Measurements from ENCODE around the gene PJVK.

The PJVK gene

DNA sequence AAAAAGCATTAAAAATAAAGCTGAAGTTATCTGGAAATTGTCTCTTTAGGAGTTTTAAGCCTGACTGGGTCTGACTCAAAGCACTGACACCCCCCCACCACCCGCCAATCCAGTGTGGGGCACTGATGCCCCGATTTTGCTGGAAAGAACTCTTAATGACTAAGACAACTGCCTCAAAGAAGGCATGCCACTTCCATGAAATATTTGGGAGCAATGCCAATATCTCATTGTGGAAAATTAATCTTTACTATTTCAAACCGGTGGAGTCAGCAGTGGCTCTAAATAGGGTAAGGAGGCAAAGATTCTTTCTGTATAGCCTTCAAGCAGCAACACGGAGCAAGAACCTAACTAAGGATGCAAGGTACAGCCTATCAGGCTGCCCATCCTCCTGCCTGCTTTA, 22.8 kb downstream of the PJVK start:
- DNase-seq (ENCODE audit: low spot score): no peak
- no peak for TF ChIP-seq CTCF (IDR thresholded peaks at IDR 0.05; ENCODE audit: borderline replicate concordance, control extremely low read depth, extremely low read depth, insufficient read depth, missing control alignments)
- in situ Hi-C loops (cut with MboI; ENCODE audit: low sequenced_read_pairs, unreplicated experiment): no loop called here

DNA sequence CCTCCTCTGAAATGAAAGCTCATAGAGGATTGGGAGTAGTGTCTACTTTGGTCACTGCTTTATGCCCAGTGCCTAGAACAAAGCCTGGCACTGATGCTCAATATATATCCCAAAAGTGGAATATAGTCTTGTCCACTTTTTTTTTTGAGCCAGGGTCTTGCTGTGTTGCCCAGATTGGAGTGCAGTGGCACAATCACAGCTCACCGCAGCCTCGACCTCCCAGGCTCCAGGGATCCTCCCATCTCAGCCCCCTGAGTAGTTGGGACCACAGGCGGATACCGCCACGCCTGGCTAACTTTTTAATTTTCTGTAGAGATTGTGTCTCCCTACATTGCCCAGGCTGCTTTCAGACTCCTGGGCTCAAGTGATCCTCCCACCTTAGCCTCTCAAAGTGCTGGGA, 23.4 kb downstream of the PJVK start:
- no peak for TF ChIP-seq CTCF (IDR thresholded peaks at IDR 0.05; ENCODE audit: borderline replicate concordance, control extremely low read depth, extremely low read depth, insufficient read depth, missing control alignments)
- no peak for DNase-seq (ENCODE audit: low spot score)
- in situ Hi-C loops (cut with MboI; ENCODE audit: low sequenced_read_pairs, unreplicated experiment): no loop called here

DNA sequence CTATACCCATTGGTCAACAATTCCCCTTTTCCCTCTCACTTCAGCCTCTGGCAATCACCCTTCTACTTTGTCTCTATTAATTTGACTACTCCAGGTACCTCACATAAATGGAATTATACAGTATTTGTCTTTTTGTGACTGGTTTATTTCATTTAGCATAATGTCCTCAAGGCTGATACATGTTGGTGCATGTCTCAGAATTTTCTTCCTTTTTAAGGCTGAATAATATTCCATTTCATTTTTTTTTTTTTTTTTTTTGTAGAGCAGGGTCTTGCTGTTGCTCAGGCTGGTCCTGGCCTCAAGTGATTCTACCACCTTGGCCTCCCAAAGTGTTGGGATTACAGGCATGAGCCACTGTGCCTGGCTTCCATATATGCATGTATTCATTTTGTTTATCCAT, 25.3 kb downstream of the PJVK start:
- in situ Hi-C loops (cut with MboI; ENCODE audit: low sequenced_read_pairs, unreplicated experiment): no loop called here
- no peak for TF ChIP-seq CTCF (IDR thresholded peaks at IDR 0.05; ENCODE audit: borderline replicate concordance, control extremely low read depth, extremely low read depth, insufficient read depth, missing control alignments)
- no peak for DNase-seq (ENCODE audit: low spot score)

- DNase-seq (ENCODE audit: low spot score): no peak
- no peak for TF ChIP-seq CTCF (IDR thresholded peaks at IDR 0.05; ENCODE audit: borderline replicate concordance, control extremely low read depth, extremely low read depth, insufficient read depth, missing control alignments)
- in situ Hi-C loops (cut with MboI; ENCODE audit: low sequenced_read_pairs, unreplicated experiment): no loop called here
These were observed 26.4 kb downstream of the PJVK start for GRCh38 chr2:178477443-178478129.

DNA sequence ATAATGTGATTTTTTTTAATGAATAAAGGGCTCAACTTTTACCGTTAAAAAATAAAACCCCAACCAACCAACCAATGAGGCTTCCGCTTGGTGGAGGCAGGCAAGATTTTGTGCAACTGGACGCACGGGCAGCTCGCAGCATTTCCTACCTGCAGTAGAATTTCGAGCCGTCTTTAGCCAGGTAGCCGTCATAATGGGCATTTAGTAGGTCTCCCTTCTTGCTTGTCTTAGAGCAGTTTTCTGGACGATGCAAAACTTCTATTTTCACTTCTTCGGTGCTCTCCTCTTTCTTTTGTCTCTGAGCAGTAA, 26.9 kb downstream of the PJVK start:
- in situ Hi-C loops (cut with MboI; ENCODE audit: low sequenced_read_pairs, unreplicated experiment): no loop called here
- DNase-seq (ENCODE audit: low spot score): peak; percentile 23
- no peak for TF ChIP-seq CTCF (IDR thresholded peaks at IDR 0.05; ENCODE audit: borderline replicate concordance, control extremely low read depth, extremely low read depth, insufficient read depth, missing control alignments)

DNA sequence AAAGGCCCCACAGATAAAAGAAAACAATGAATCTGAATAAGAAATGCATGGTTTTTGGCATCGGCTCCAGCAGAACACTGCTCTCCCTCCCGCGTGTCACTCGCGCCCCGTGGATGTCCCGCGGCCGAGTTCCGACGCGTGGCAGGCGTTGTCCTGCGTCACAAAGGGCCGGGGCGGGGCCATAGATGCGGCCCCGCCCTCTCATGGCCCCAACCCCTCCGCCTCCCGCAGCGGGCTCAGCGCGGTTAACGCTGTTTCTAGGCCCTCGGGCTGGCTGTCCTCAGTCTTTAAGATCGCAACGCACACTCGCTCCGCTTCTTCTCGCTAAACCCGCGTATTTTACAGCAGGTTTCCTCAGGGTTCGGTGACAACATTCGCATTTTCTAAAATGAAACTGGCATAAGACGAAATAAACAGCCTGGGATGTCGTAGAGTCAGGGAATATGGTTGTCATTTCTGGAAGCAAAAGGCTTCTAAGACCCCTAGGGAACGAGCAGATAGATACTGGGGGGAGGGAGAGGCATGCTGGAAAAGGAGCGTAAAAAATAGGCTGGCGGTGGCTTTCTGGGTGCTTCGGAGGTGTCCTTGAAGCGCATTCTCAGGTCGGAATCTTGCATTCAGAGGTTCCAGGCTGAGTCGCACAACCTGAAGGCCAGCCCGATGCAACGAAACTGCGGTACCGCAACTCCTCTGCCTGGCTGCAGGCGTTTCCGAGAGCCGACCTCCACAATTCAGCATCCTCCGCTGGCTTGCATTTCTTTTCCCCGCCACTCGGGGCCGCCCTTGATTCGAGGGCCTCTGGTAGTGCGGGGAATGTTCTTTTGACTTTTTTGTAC, 27.5 kb downstream of the PJVK start, which contains the start of gene FKBP7:
Gene FKBP7, minus strand, starts transcription at position 162 of the 836 bp plus-strand sequence. Its CDS starts 101 bp downstream, at position 61.
- in situ Hi-C loops (cut with MboI; ENCODE audit: low sequenced_read_pairs, unreplicated experiment): no loop called here
- peak; percentile 86 for DNase-seq (ENCODE audit: low spot score)
- peak; percentile 80 for TF ChIP-seq CTCF (IDR thresholded peaks at IDR 0.05; ENCODE audit: borderline replicate concordance, control extremely low read depth, extremely low read depth, insufficient read depth, missing control alignments)

Data from GM13976 (cell line).